Nephron (organoid): ENCODE measurements around the gene USPL1.

Experiments used
- H3K27ac Mint-ChIP-seq, 3 experiments: 2 replicates each; pipeline ENCODE4 v1.8.0; 2020; ENCODE audit warnings: mixed read lengths in 3 of 3, mild to moderate bottlenecking in 2 of 3, moderate library complexity in 1 of 3
- H3K27me3 Mint-ChIP-seq: 2 replicates; pipeline ENCODE4 v1.8.0; 2021; ENCODE audit warnings: low read depth, mild to moderate bottlenecking, moderate library complexity, mixed read lengths
- H3K36me3 Mint-ChIP-seq: 2 replicates; pipeline ENCODE4 v1.8.0; 2020; ENCODE audit warnings: low read depth, mixed read lengths
- H3K4me1 Mint-ChIP-seq: 2 replicates; pipeline ENCODE4 v1.8.0; 2020; ENCODE audit warnings: mixed read lengths
- H3K4me3 Mint-ChIP-seq, 3 experiments: 2 replicates each; pipeline ENCODE4 v1.8.0; 2020; ENCODE audit warnings: mild to moderate bottlenecking in 3 of 3, mixed read lengths in 3 of 3, moderate library complexity in 2 of 3
- H3K9me3 Mint-ChIP-seq: 2 replicates; pipeline ENCODE4 v1.8.0; 2020; ENCODE audit warnings: mixed read lengths
- CTCF ChIP-seq, 3 experiments: fragments of 200-600 bp; sonication (generic); IDR thresholded peaks; one replicate each; pipeline ENCODE4 v1.5.0; 2021; ENCODE audit warnings: antibody characterized with exemption in 3 of 3; ENCODE audit not compliant: unreplicated experiment in 3 of 3

Gene USPL1

GRCh38 chr13:30675717-30676116, 58.0 kb downstream of the USPL1 start:
- TF ChIP-seq CTCF (IDR thresholded peaks at IDR 0.05; ENCODE audit: unreplicated experiment in 3 of 3): no peak
- peaks cover 19% of the 10 kb centered on the region for H3K27me3 Mint-ChIP-seq
- H3K4me3 Mint-ChIP-seq: peak overlapping the region; percentile 70 to 94 (median 90)
- no peaks in the 10 kb centered on the region for H3K36me3 Mint-ChIP-seq
- no peaks in the 10 kb centered on the region for H3K9me3 Mint-ChIP-seq
- H3K27ac Mint-ChIP-seq: no peak overlapping the region
- peaks cover 6% of the 10 kb centered on the region for H3K4me1 Mint-ChIP-seq

GRCh38 chr13:30676672-30677071, 59.0 kb downstream of the USPL1 start:
- peaks cover 12% of the 10 kb centered on the region for H3K4me1 Mint-ChIP-seq

GRCh38 chr13:30679483-30680330, 62.0 kb downstream of the USPL1 start:
- peaks cover 10% of the 10 kb centered on the region for H3K4me1 Mint-ChIP-seq
- H3K9me3 Mint-ChIP-seq: no peaks in the 10 kb centered on the region
- H3K4me3 Mint-ChIP-seq: no peak overlapping the region
- peak; percentile 41 to 57 (median 45) for TF ChIP-seq CTCF (IDR thresholded peaks at IDR 0.05; ENCODE audit: unreplicated experiment in 3 of 3)
- no peak overlapping the region for H3K27ac Mint-ChIP-seq
- H3K27me3 Mint-ChIP-seq: peaks cover 8% of the 10 kb centered on the region
- no peaks in the 10 kb centered on the region for H3K36me3 Mint-ChIP-seq

More at GRCh38 chr13:30676672-30677071, 59.0 kb downstream of the USPL1 start:
- Mint-ChIP-seq H3K36me3 (no peaks in the 10 kb centered on the region), H3K9me3 (no peaks in the 10 kb centered on the region), H3K4me3 (peak overlapping the region in 2 of 3 experiments; percentile 70), H3K27ac (no peak overlapping the region), H3K27me3 (peaks cover 14% of the 10 kb centered on the region)
- TF ChIP-seq CTCF (IDR thresholded peaks at IDR 0.05; ENCODE audit: unreplicated experiment in 3 of 3): peak; percentile 17 to 28 (median 19)

- H3K4me1 Mint-ChIP-seq: peaks cover 17% of the 10 kb centered on the region
- no peak overlapping the region for H3K4me3 Mint-ChIP-seq
- peaks cover 4% of the 10 kb centered on the region for H3K27me3 Mint-ChIP-seq
- H3K27ac Mint-ChIP-seq: peak overlapping the region in 1 of 3 experiments; percentile 24
- H3K36me3 Mint-ChIP-seq: no peaks in the 10 kb centered on the region
- no peaks in the 10 kb centered on the region for H3K9me3 Mint-ChIP-seq
- no peak for TF ChIP-seq CTCF (IDR thresholded peaks at IDR 0.05; ENCODE audit: unreplicated experiment in 3 of 3)
Observed at GRCh38 chr13:30681843-30682242, 64.1 kb downstream of the USPL1 start.

- no peak for TF ChIP-seq CTCF (IDR thresholded peaks at IDR 0.05; ENCODE audit: unreplicated experiment in 3 of 3)
- no peak overlapping the region for H3K4me3 Mint-ChIP-seq
- peaks cover 22% of the 10 kb centered on the region for H3K4me1 Mint-ChIP-seq
- no peaks in the 10 kb centered on the region for H3K36me3 Mint-ChIP-seq
- H3K27ac Mint-ChIP-seq: no peak overlapping the region
- peaks cover 5% of the 10 kb centered on the region for H3K27me3 Mint-ChIP-seq
- H3K9me3 Mint-ChIP-seq: peaks cover 3% of the 10 kb centered on the region
Observed at GRCh38 chr13:30685320-30685859, 67.7 kb downstream of the USPL1 start.
